Lung (tissue), 12 donors: ENCODE data around the gene XPNPEP1. TPM values are rescaled to one million over a fixed set of nuclear protein-coding genes. Genes with fewer than 3 reads are reported as not detected.

ENCODE experiments used
- ATAC-seq: fragments of 200-7000 bp; cut with Tn5 transposase; one replicate; pipeline ENCODE4 v1.9.1; 2020; ENCODE audit warnings: moderate number of reproducible peaks; ENCODE audit not compliant: insufficient read depth, low FRiP score
- DNase-seq, 3 donors: peaks; one replicate each; pipeline ENCODE4 v3.0.0-alpha.2; 2013 to 2017
- H3K27ac ChIP-seq, 2 donors: one replicate each; pipeline ENCODE4 v1.5.1; 2013; ENCODE audit warnings: mild to moderate bottlenecking in 2 of 2, moderate library complexity in 2 of 2, control low read depth in 1 of 2, inconsistent platforms in 1 of 2, low read depth in 1 of 2, low read length in 1 of 2
- H3K27me3 ChIP-seq, 3 donors: one replicate each; pipeline ENCODE4 v1.5.1; 2013; ENCODE audit warnings: low read length in 2 of 3; ENCODE audit not compliant: control insufficient read depth in 3 of 3, insufficient read depth in 3 of 3
- H3K36me3 ChIP-seq, 4 donors: one replicate each; pipeline ENCODE4 v1.5.1; 2013; ENCODE audit warnings: low read length in 4 of 4, mild to moderate bottlenecking in 1 of 4, moderate library complexity in 1 of 4; ENCODE audit not compliant: control insufficient read depth in 4 of 4, insufficient read depth in 4 of 4
- H3K4me1 ChIP-seq, 5 donors: one replicate each; pipeline ENCODE4 v1.5.1; 2013; ENCODE audit warnings: low read length in 5 of 5, mild to moderate bottlenecking in 2 of 5, moderate library complexity in 1 of 5; ENCODE audit not compliant: control insufficient read depth in 5 of 5, insufficient read depth in 5 of 5
- H3K4me3 ChIP-seq: one replicate; pipeline ENCODE4 v1.5.1; 2013; ENCODE audit warnings: mild to moderate bottlenecking, control low read depth, moderate library complexity
- H3K9ac ChIP-seq, 2 donors: one replicate each; pipeline ENCODE4 v1.5.1; 2013; ENCODE audit warnings: low read length in 2 of 2, control low read depth in 1 of 2; ENCODE audit not compliant: insufficient read depth in 1 of 2
- H3K9me3 ChIP-seq, 4 donors: one replicate each; pipeline ENCODE4 v1.5.1; 2013; ENCODE audit warnings: low read length in 3 of 4, mild to moderate bottlenecking in 1 of 4, moderate library complexity in 1 of 4; ENCODE audit not compliant: control insufficient read depth in 4 of 4, insufficient read depth in 3 of 4
- CTCF ChIP-seq: IDR thresholded peaks from 2 replicates; pipeline ENCODE4 v1.5.1; 2012; ENCODE audit warnings: mild to moderate bottlenecking; ENCODE audit errors: control extremely low read depth, extremely low read depth
- WGBS, 2 donors: extraction: QIAGEN DNeasy Blood & Tissue Kit; methylation state at CpG; one replicate each; pipeline ENCODE4 v1.1.7; 2013; 5-methylcytosine and 5-hydroxymethylcytosine counted together
- polyA plus RNA-seq, 2 donors: library from polyadenylated mRNA; stranded (reverse); fragments of 200-250 nt; gene quantifications; one replicate each; pipeline ENCODE4 v1.2.1, GENCODE V29; 2013
- total RNA-seq, 2 donors: library from RNA; depleted of rRNA in 1 of 2; stranded (reverse); fragments of >200 nt in 1 of 2; gene quantifications; one replicate each; pipeline ENCODE4 v1.2.1, GENCODE V29; 2014 to 2021
- donor health status: control.
- donor health status: control.
- donor health status: Bipolar disorder and iron deficiency.
- donor health status: healthy.
- donor health status: DM: yes; HTN: yes; CAD: no.

Gene XPNPEP1
- total and polyA plus RNA-seq, 4 donors, result 16.5 to 129 (median 48.4) TPM

GRCh38 chr10:109947111-109947920 is 24.0 kb upstream of the XPNPEP1 start:
- H3K9me3 ChIP-seq, result no peaks in the 10 kb centered on the region
- WGBS, 2 donors, result 44 to 56% methylated on average over 5 of the region's 5 CpGs
- no peaks in the 10 kb centered on the region for H3K36me3 ChIP-seq
- no peak overlapping the region for H3K4me3 ChIP-seq
- DNase-seq, result no peak
- no peak overlapping the region for H3K9ac ChIP-seq
- peak; percentile 53 for ATAC-seq
- no peaks in the 10 kb centered on the region for H3K27me3 ChIP-seq
- H3K4me1 ChIP-seq, result peaks cover 0 to 16% (median 0%) of the 10 kb centered on the region in 5 donors
- H3K27ac ChIP-seq, result no peak overlapping the region
- TF ChIP-seq CTCF, result no peak

GRCh38 chr10:109946680-109947079 is 23.4 kb upstream of the XPNPEP1 start:
- ATAC-seq (no peak), DNase-seq (no peak)
- Histone ChIP-seq H3K27me3 (no peaks in the 10 kb centered on the region), H3K9ac (no peak overlapping the region), H3K9me3 (no peaks in the 10 kb centered on the region), H3K4me3 (no peak overlapping the region), H3K4me1 (peaks cover 0 to 18% (median 1%) of the 10 kb centered on the region in 5 donors), H3K27ac (no peak overlapping the region), H3K36me3 (no peaks in the 10 kb centered on the region)
- 65 to 83% methylated on average over 3 of the region's 3 CpGs for WGBS, 2 donors
- no peak for TF ChIP-seq CTCF

GRCh38 chr10:109945473-109946177 is 22.3 kb upstream of the XPNPEP1 start:
- WGBS, 2 donors, result 70 to 82% methylated on average over 4 of the region's 4 CpGs
- ATAC-seq, result no peak

More at GRCh38 chr10:109945473-109946177, 22.3 kb upstream of the XPNPEP1 start:
- DNase-seq, result no peak
- H3K4me1 ChIP-seq, result peaks cover 0 to 25% (median 7%) of the 10 kb centered on the region in 5 donors
- H3K36me3 ChIP-seq, result no peaks in the 10 kb centered on the region
- no peaks in the 10 kb centered on the region for H3K27me3 ChIP-seq
- H3K27ac ChIP-seq, result no peak overlapping the region
- H3K9ac ChIP-seq, result no peak overlapping the region
- TF ChIP-seq CTCF, result no peak
- no peak overlapping the region for H3K4me3 ChIP-seq
- no peaks in the 10 kb centered on the region for H3K9me3 ChIP-seq
